Liver (tissue), 9 donors: ENCODE measurements around the gene KCNJ10. TPM values are rescaled to one million over a fixed set of nuclear protein-coding genes. Genes with fewer than 3 reads are reported as not detected.

Source experiments
- DNase-seq: peaks from one replicate; pipeline ENCODE4 v3.0.0-alpha.2; 2017; ENCODE audit warnings: low spot score
- H3K27ac ChIP-seq, 2 donors: one replicate each; pipeline ENCODE4 v1.7.0; 2013; ENCODE audit warnings: inconsistent platforms in 2 of 2, low read length in 2 of 2, control low read depth in 1 of 2, low read depth in 1 of 2, mild to moderate bottlenecking in 1 of 2
- H3K27me3 ChIP-seq, 4 donors: one replicate each; pipeline versions ENCODE4 v1.6.1 to v1.7.0; 2013; ENCODE audit warnings: low read length in 3 of 4, inconsistent platforms in 1 of 4, mild to moderate bottlenecking in 1 of 4, moderate library complexity in 1 of 4; ENCODE audit not compliant: control insufficient read depth in 4 of 4, insufficient read depth in 4 of 4
- H3K36me3 ChIP-seq, 4 donors: one replicate each; pipeline versions ENCODE4 v1.6.1 to v1.7.0; 2013; ENCODE audit warnings: low read length in 3 of 4, mild to moderate bottlenecking in 3 of 4, low read depth in 1 of 4, moderate library complexity in 1 of 4; ENCODE audit not compliant: control insufficient read depth in 4 of 4, insufficient read depth in 3 of 4
- H3K4me1 ChIP-seq, 4 donors: one replicate each; pipeline versions ENCODE4 v1.6.1 to v1.7.0; 2013; ENCODE audit warnings: low read length in 3 of 4, mild to moderate bottlenecking in 3 of 4, moderate library complexity in 1 of 4; ENCODE audit not compliant: control insufficient read depth in 4 of 4, insufficient read depth in 4 of 4
- H3K4me3 ChIP-seq, 3 donors: one replicate each; pipeline versions ENCODE4 v1.6.1 to v1.7.0; 2013; ENCODE audit warnings: low read length in 3 of 3, control low read depth in 1 of 3, low read depth in 1 of 3, mild to moderate bottlenecking in 1 of 3
- H3K9ac ChIP-seq, 2 donors: one replicate each; pipeline ENCODE4 v1.7.0; 2013; ENCODE audit warnings: low read length in 2 of 2, mild to moderate bottlenecking in 2 of 2, moderate library complexity in 2 of 2, control low read depth in 1 of 2, low read depth in 1 of 2
- H3K9me3 ChIP-seq, 4 donors: one replicate each; pipeline versions ENCODE4 v1.6.1 to v1.7.0; 2013; ENCODE audit warnings: low read length in 3 of 4; ENCODE audit not compliant: control insufficient read depth in 4 of 4
- EGR1 ChIP-seq, 2 donors: IDR thresholded peaks; 2 replicates each; pipeline ENCODE4 v1.6.1; 2016 to 2018; ENCODE audit warnings: antibody characterized with exemption in 2 of 2, low read depth in 2 of 2
- FOXA1 ChIP-seq: IDR thresholded peaks from 2 replicates; pipeline ENCODE4 v1.6.1; 2016; ENCODE audit warnings: antibody characterized with exemption
- FOXA2 ChIP-seq: IDR thresholded peaks from 2 replicates; pipeline ENCODE4 v1.6.1; 2016; ENCODE audit warnings: antibody characterized with exemption
- GABPA ChIP-seq, 2 donors: IDR thresholded peaks in 1 of 2; conservative IDR thresholded peaks in 1 of 2; 2 replicates each; pipeline ENCODE4 v1.6.1; 2016; ENCODE audit warnings: antibody characterized with exemption in 2 of 2, mild to moderate bottlenecking in 1 of 2, moderate library complexity in 1 of 2
- HNF4A ChIP-seq, 2 donors: conservative IDR thresholded peaks; 2 replicates each; pipeline ENCODE4 v1.6.1; 2016; ENCODE audit warnings: antibody characterized with exemption in 2 of 2, mild to moderate bottlenecking in 2 of 2
- HNF4G ChIP-seq: IDR thresholded peaks from 2 replicates; pipeline ENCODE4 v1.6.1; 2016; ENCODE audit warnings: antibody characterized with exemption
- JUND ChIP-seq, 2 donors: IDR thresholded peaks; 2 replicates each; pipeline ENCODE4 v1.6.1; 2016; ENCODE audit warnings: antibody characterized with exemption in 2 of 2
- MAX ChIP-seq: IDR thresholded peaks from 2 replicates; pipeline ENCODE4 v1.6.1; 2016; ENCODE audit warnings: antibody characterized with exemption
- NR2F2 ChIP-seq: IDR thresholded peaks from 2 replicates; pipeline ENCODE4 v1.6.1; 2016; ENCODE audit warnings: antibody characterized with exemption
- RAD21 ChIP-seq, 2 donors: IDR thresholded peaks; 2 replicates each; pipeline ENCODE4 v1.6.1; 2016; ENCODE audit warnings: antibody characterized with exemption in 2 of 2, mild to moderate bottlenecking in 2 of 2
- REST ChIP-seq: IDR thresholded peaks from 2 replicates; pipeline ENCODE4 v1.6.1; 2016; ENCODE audit warnings: antibody characterized with exemption, mild to moderate bottlenecking
- RXRA ChIP-seq, 2 donors: IDR thresholded peaks; 2 replicates each; pipeline ENCODE4 v1.6.1; 2017 to 2018; ENCODE audit warnings: antibody characterized with exemption in 2 of 2, mild to moderate bottlenecking in 1 of 2
- SP1 ChIP-seq: IDR thresholded peaks from 2 replicates; pipeline ENCODE4 v1.6.1; 2018; ENCODE audit warnings: antibody characterized with exemption, mild to moderate bottlenecking
- TAF1 ChIP-seq: conservative IDR thresholded peaks from 2 replicates; pipeline ENCODE4 v1.6.1; 2016; ENCODE audit warnings: antibody characterized with exemption, mild to moderate bottlenecking
- YY1 ChIP-seq: IDR thresholded peaks from 2 replicates; pipeline ENCODE4 v1.6.1; 2016; ENCODE audit warnings: antibody characterized with exemption, mild to moderate bottlenecking
- WGBS: extraction: QIAGEN DNeasy Blood & Tissue Kit; methylation state at CpG from one replicate; pipeline ENCODE4 v1.1.7; 2013; 5-methylcytosine and 5-hydroxymethylcytosine counted together
- polyA plus RNA-seq, 2 donors: library from polyadenylated mRNA; stranded (reverse) in 1 of 2; unstranded in 1 of 2; fragments of 200-250 nt in 1 of 2; fragments of >200 nt in 1 of 2; fragmentation: Nextera tagmentation in 1 of 2; extraction: Ambion mirVana in 1 of 2; gene quantifications; one replicate each; pipeline versions ENCODE4 v1.2.1 to v1.2.3, GENCODE V29; 2013 to 2015
- total RNA-seq, 2 donors: library from RNA; depleted of rRNA; stranded (reverse); fragments of >200 nt; gene quantifications; one replicate each; pipeline ENCODE4 v1.2.3, GENCODE V29; 2014
- TF ChIP-seq, protein P1 (sequence below): IDR thresholded peaks from 2 replicates; pipeline ENCODE4 v1.6.1; 2016; ENCODE audit warnings: antibody characterized with exemption
- TF ChIP-seq, protein P2 (sequence below): IDR thresholded peaks from 2 replicates; pipeline ENCODE4 v1.6.1; 2016; ENCODE audit warnings: antibody characterized with exemption
- TF ChIP-seq, protein P3 (sequence below): fragments of 150-350 bp; IDR thresholded peaks from 2 replicates; pipeline ENCODE4 v1.5.1; 2017; ENCODE audit warnings: improper control_type of control experiment, low read depth, low read length; ENCODE audit not compliant: missing input control
- donor health status: healthy.
- donor health status: healthy.
- donor health status: healthy.
- donor health status: healthy.
- donor health status: healthy.

KCNJ10 gene
- total and polyA plus RNA-seq, 4 donors = 0.48 to 1.6 (median 0.52) TPM

GRCh38 chr1:160022330-160023310 lies 47.3 kb downstream of the KCNJ10 start:
- WGBS = 70% methylated on average over 6 of the region's 6 CpGs
- peaks cover 2 to 17% (median 8%) of the 10 kb centered on the region in 4 donors for H3K4me1 ChIP-seq
- H3K9ac ChIP-seq = no peak overlapping the region
- no peaks in the 10 kb centered on the region for H3K27me3 ChIP-seq
- DNase-seq = no peak
- no peaks in the 10 kb centered on the region for H3K36me3 ChIP-seq
- H3K9me3 ChIP-seq = no peaks in the 10 kb centered on the region
- TF ChIP-seq MAX = no peak
- no peak overlapping the region for H3K27ac ChIP-seq
- no peak overlapping the region for H3K4me3 ChIP-seq

- Histone ChIP-seq H3K9me3 (no peaks in the 10 kb centered on the region), H3K27ac (no peak overlapping the region), H3K9ac (no peak overlapping the region), H3K4me1 (peaks cover 2 to 17% (median 8%) of the 10 kb centered on the region in 4 donors), H3K36me3 (no peaks in the 10 kb centered on the region), H3K4me3 (no peak overlapping the region), H3K27me3 (no peaks in the 10 kb centered on the region)
- TF ChIP-seq SP1 (no peak), RXRA (IDR thresholded peaks at IDR 0.05) (no peak), HNF4A (conservative IDR thresholded peaks at IDR 0.05) (no peak), EGR1 (IDR thresholded peaks at IDR 0.05; ENCODE audit: low read depth in 2 of 2) (no peak), GABPA (IDR thresholded peaks at IDR 0.05 in 1 of 2, conservative IDR thresholded peaks at IDR 0.05 in 1 of 2) (no peak), MAX (no peak), YY1 (no peak), FOXA2 (no peak), RAD21 (IDR thresholded peaks at IDR 0.05) (no peak), NR2F2 (no peak), TAF1 (no peak), FOXA1 (no peak), JUND (IDR thresholded peaks at IDR 0.05) (no peak), REST (no peak), HNF4G (no peak)
- TF ChIP-seq, protein P1, sequence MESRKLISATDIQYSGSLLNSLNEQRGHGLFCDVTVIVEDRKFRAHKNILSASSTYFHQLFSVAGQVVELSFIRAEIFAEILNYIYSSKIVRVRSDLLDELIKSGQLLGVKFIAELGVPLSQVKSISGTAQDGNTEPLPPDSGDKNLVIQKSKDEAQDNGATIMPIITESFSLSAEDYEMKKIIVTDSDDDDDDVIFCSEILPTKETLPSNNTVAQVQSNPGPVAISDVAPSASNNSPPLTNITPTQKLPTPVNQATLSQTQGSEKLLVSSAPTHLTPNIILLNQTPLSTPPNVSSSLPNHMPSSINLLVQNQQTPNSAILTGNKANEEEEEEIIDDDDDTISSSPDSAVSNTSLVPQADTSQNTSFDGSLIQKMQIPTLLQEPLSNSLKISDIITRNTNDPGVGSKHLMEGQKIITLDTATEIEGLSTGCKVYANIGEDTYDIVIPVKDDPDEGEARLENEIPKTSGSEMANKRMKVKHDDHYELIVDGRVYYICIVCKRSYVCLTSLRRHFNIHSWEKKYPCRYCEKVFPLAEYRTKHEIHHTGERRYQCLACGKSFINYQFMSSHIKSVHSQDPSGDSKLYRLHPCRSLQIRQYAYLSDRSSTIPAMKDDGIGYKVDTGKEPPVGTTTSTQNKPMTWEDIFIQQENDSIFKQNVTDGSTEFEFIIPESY = no peak
- TF ChIP-seq, protein P2, sequence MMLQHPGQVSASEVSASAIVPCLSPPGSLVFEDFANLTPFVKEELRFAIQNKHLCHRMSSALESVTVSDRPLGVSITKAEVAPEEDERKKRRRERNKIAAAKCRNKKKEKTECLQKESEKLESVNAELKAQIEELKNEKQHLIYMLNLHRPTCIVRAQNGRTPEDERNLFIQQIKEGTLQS = no peak
- TF ChIP-seq, protein P3, sequence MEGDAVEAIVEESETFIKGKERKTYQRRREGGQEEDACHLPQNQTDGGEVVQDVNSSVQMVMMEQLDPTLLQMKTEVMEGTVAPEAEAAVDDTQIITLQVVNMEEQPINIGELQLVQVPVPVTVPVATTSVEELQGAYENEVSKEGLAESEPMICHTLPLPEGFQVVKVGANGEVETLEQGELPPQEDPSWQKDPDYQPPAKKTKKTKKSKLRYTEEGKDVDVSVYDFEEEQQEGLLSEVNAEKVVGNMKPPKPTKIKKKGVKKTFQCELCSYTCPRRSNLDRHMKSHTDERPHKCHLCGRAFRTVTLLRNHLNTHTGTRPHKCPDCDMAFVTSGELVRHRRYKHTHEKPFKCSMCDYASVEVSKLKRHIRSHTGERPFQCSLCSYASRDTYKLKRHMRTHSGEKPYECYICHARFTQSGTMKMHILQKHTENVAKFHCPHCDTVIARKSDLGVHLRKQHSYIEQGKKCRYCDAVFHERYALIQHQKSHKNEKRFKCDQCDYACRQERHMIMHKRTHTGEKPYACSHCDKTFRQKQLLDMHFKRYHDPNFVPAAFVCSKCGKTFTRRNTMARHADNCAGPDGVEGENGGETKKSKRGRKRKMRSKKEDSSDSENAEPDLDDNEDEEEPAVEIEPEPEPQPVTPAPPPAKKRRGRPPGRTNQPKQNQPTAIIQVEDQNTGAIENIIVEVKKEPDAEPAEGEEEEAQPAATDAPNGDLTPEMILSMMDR = no peak
- DNase-seq = no peak
- 83% methylated on average over 5 of the region's 5 CpGs for WGBS
Observed at GRCh38 chr1:160021376-160022074, 48.4 kb downstream of the KCNJ10 start.
